Urothelium cell line (cell line): ENCODE data around the gene ANP32A.
"Not testable (repeated sequence)": the region's sequence is repeated elsewhere in the genome, so short reads cannot be mapped to it uniquely, and the experiment has no call there.

Experiments
- DNase-seq: peaks from one replicate; pipeline ENCODE4 v3.0.0; 2011; ENCODE audit warnings: low spot score, mixed read lengths
- FAIRE-seq: peaks from 2 replicates; lab custom pipeline; 2011; peaks lifted over from hg19 to GRCh38; lab: Jason Lieb, UNC

ANP32A gene

GRCh38 chr15:68820295-68821189, at the start of gene ANP32A:
Gene ANP32A (minus strand): TSS chr15:68820895. CDS start chr15:68820751, 144 bp downstream.
- DNase-seq (peak; percentile 100), FAIRE-seq (peak; percentile 91)

- no peak for FAIRE-seq
Observed at GRCh38 chr15:68868296-68868695, 47.6 kb upstream of the ANP32A start.

GRCh38 chr15:68862415-68862814, 41.7 kb upstream of the ANP32A start:
- no peak for DNase-seq

More at GRCh38 chr15:68868296-68868695, 47.6 kb upstream of the ANP32A start:
- DNase-seq = no peak

GRCh38 chr15:68858666-68859065, 38.0 kb upstream of the ANP32A start:
- not testable (repeated sequence) for DNase-seq, FAIRE-seq

More at GRCh38 chr15:68862415-68862814, 41.7 kb upstream of the ANP32A start:
- FAIRE-seq = no peak

GRCh38 chr15:68857443-68857842, 36.7 kb upstream of the ANP32A start:
- not testable (repeated sequence) for FAIRE-seq, DNase-seq

- no peak for FAIRE-seq
Observed at GRCh38 chr15:68852461-68852860, 31.8 kb upstream of the ANP32A start.

GRCh38 chr15:68851971-68852370, 31.3 kb upstream of the ANP32A start:
- FAIRE-seq (no peak), DNase-seq (no peak)

More at GRCh38 chr15:68852461-68852860, 31.8 kb upstream of the ANP32A start:
- DNase-seq = no peak

- FAIRE-seq = peak; percentile 88
- DNase-seq = no peak
Observed at GRCh38 chr15:68849497-68849896, 28.8 kb upstream of the ANP32A start.

GRCh38 chr15:68846851-68847439, 26.2 kb upstream of the ANP32A start:
- DNase-seq (no peak), FAIRE-seq (no peak)

GRCh38 chr15:68844856-68845550, 24.3 kb upstream of the ANP32A start:
- FAIRE-seq = no peak
- no peak for DNase-seq

- FAIRE-seq (peak; percentile 93), DNase-seq (peak; percentile 75)
Observed at GRCh38 chr15:68843425-68844311, 23.0 kb upstream of the ANP32A start.

- peak; percentile 42 for FAIRE-seq
- no peak for DNase-seq
Observed at GRCh38 chr15:68842958-68843357, 22.3 kb upstream of the ANP32A start.

GRCh38 chr15:68834346-68834745, 13.7 kb upstream of the ANP32A start:
- FAIRE-seq = no peak
- no peak for DNase-seq

- FAIRE-seq = no peak
- DNase-seq = no peak
Observed at GRCh38 chr15:68833700-68834331, 13.1 kb upstream of the ANP32A start.

GRCh38 chr15:68830141-68830785, 9.6 kb upstream of the ANP32A start:
- DNase-seq = no peak
- FAIRE-seq = no peak

- FAIRE-seq = no peak
- no peak for DNase-seq
Observed at GRCh38 chr15:68829068-68829467, 8.4 kb upstream of the ANP32A start.

- FAIRE-seq = no peak
- DNase-seq = no peak
Observed at GRCh38 chr15:68823561-68823960, 2.9 kb upstream of the ANP32A start.

GRCh38 chr15:68822818-68823217, 2.1 kb upstream of the ANP32A start:
- FAIRE-seq = no peak
- DNase-seq = no peak

- FAIRE-seq = no peak
- DNase-seq = no peak
Observed at GRCh38 chr15:68821841-68822381, 1.2 kb upstream of the ANP32A start.
